ENCODE data around the gene DDX10.

GRCh38 chr11:108914981-108915380, 250.1 kb downstream of the DDX10 start:
- no peak for TF ChIP-seq CTCF (IDR thresholded peaks at IDR 0.05; ENCODE audit: low read depth, low read length)
- no peak for TF ChIP-seq MYC (IDR thresholded peaks at IDR 0.05; ENCODE audit: low read depth, low read length)
- TF ChIP-seq POLR2A (IDR thresholded peaks at IDR 0.05; ENCODE audit: extremely low read depth, insufficient read length), result no peak
- TF ChIP-seq MAX (IDR thresholded peaks at IDR 0.05; ENCODE audit: low read depth, low read length), result no peak

Measured in NB4 (cell line).